GM12891 (cell line): ENCODE measurements around the gene COMMD6.

Experiments used
- PAX5 ChIP-seq: IDR thresholded peaks from 2 replicates; pipeline ENCODE4 v1.6.1; 2011; ENCODE audit warnings: low read length, moderate library complexity, mild to moderate bottlenecking; ENCODE audit not compliant: insufficient read depth, severe bottlenecking
- POLR2A ChIP-seq: IDR thresholded peaks from 2 replicates; pipeline ENCODE4 v1.6.1; 2011; ENCODE audit warnings: low read depth, low read length, control low read depth
- POLR2AphosphoS5 ChIP-seq: IDR thresholded peaks from 2 replicates; pipeline ENCODE4 v1.6.1; 2011; ENCODE audit warnings: low read depth, low read length, control low read depth
- POU2F2 ChIP-seq: IDR thresholded peaks from 2 replicates; pipeline ENCODE4 v1.6.1; 2011; ENCODE audit warnings: low read depth, mild to moderate bottlenecking, control low read depth, low read length, moderate library complexity
- SPI1 ChIP-seq: IDR thresholded peaks from 2 replicates; pipeline ENCODE4 v1.6.1; 2011; ENCODE audit warnings: low read depth, low read length, control low read depth
- TAF1 ChIP-seq: IDR thresholded peaks from 2 replicates; pipeline ENCODE4 v1.6.1; 2011; ENCODE audit warnings: low read depth, low read length, control low read depth

GRCh38 chr13:75482820-75483079 lies 54.9 kb downstream of the COMMD6 start:
- TF ChIP-seq POLR2AphosphoS5: no peak
- TF ChIP-seq POLR2A: no peak
- no peak for TF ChIP-seq PAX5
- no peak for TF ChIP-seq SPI1
- TF ChIP-seq POU2F2: no peak
- TF ChIP-seq TAF1: no peak
